ENCODE results near the gene CCBE1.
"Not testable (repeated sequence)": the region's sequence is repeated elsewhere in the genome, so short reads cannot be mapped to it uniquely, and the experiment has no call there.

Gene CCBE1

GRCh38 chr18:59520562-59521355 is 176.5 kb downstream of the CCBE1 start:
- DNase-seq, result no peak

- no peak for DNase-seq
Observed at GRCh38 chr18:59518705-59519104, 178.5 kb downstream of the CCBE1 start.

GRCh38 chr18:59517446-59518165 is 179.6 kb downstream of the CCBE1 start:
- no peak for DNase-seq

- DNase-seq, result no peak
Observed at GRCh38 chr18:59516356-59517155, 180.7 kb downstream of the CCBE1 start.

- DNase-seq, result not testable (repeated sequence)
Observed at GRCh38 chr18:59515956-59516355, 181.3 kb downstream of the CCBE1 start.

GRCh38 chr18:59515147-59515546 is 182.1 kb downstream of the CCBE1 start:
- no peak for DNase-seq

- no peak for DNase-seq
Observed at GRCh38 chr18:59514203-59514602, 183.0 kb downstream of the CCBE1 start.

GRCh38 chr18:59512025-59512755 is 185.0 kb downstream of the CCBE1 start:
- no peak for DNase-seq

- no peak for DNase-seq
Observed at GRCh38 chr18:59509481-59510442, 187.5 kb downstream of the CCBE1 start.

- DNase-seq, result no peak
Observed at GRCh38 chr18:59505356-59505755, 191.9 kb downstream of the CCBE1 start.

- no peak for DNase-seq
Observed at GRCh38 chr18:59502274-59503175, 194.7 kb downstream of the CCBE1 start.

- DNase-seq, result no peak
Observed at GRCh38 chr18:59501920-59502273, 195.3 kb downstream of the CCBE1 start.

GRCh38 chr18:59500765-59501164 is 196.5 kb downstream of the CCBE1 start:
- no peak for DNase-seq

- DNase-seq, result no peak
Observed at GRCh38 chr18:59498506-59499086, 198.6 kb downstream of the CCBE1 start.

- DNase-seq, result no peak
Observed at GRCh38 chr18:59492756-59493421, 204.3 kb downstream of the CCBE1 start.

- no peak for DNase-seq
Observed at GRCh38 chr18:59488899-59489298, 208.3 kb downstream of the CCBE1 start.

- no peak for DNase-seq
Observed at GRCh38 chr18:59485382-59485781, 211.8 kb downstream of the CCBE1 start.

- no peak for DNase-seq
Observed at GRCh38 chr18:59484561-59485328, 212.5 kb downstream of the CCBE1 start.

GRCh38 chr18:59484131-59484530 is 213.1 kb downstream of the CCBE1 start:
- DNase-seq, result no peak
